SK-N-DZ (cell line): ENCODE data around the gene ARHGEF10L.
A peak's percentile ranks its signal among the peaks of the same experiment; 100 is the strongest.

Source experiments
- DNase-seq: peaks from one replicate; pipeline ENCODE4 v3.0.0-alpha.2; 2015; ENCODE audit warnings: low spot score

Gene ARHGEF10L

DNA sequence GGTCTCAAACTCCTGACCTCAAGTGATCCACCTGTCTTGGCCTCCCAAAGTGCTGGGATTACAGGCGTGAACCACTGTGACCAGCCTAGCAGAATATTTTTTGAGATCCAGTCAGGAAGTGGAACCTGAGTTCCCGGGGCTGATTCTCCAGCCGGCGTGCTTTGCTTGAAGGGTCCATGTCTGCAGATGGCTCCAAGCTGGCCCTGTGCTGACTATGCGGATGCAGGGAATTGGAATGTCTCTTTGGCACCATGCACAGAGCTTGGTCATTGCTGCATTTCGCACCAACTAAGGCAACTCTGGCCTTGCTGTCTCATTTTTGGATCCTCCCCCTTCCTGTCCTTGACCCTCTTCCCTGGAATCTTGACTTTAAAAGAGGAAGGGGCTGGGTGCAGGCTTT, 28.1 kb downstream of the ARHGEF10L start:
- DNase-seq, result no peak

GRCh38 chr1:17568014-17568900, 28.8 kb downstream of the ARHGEF10L start:
- DNase-seq, result no peak

DNA sequence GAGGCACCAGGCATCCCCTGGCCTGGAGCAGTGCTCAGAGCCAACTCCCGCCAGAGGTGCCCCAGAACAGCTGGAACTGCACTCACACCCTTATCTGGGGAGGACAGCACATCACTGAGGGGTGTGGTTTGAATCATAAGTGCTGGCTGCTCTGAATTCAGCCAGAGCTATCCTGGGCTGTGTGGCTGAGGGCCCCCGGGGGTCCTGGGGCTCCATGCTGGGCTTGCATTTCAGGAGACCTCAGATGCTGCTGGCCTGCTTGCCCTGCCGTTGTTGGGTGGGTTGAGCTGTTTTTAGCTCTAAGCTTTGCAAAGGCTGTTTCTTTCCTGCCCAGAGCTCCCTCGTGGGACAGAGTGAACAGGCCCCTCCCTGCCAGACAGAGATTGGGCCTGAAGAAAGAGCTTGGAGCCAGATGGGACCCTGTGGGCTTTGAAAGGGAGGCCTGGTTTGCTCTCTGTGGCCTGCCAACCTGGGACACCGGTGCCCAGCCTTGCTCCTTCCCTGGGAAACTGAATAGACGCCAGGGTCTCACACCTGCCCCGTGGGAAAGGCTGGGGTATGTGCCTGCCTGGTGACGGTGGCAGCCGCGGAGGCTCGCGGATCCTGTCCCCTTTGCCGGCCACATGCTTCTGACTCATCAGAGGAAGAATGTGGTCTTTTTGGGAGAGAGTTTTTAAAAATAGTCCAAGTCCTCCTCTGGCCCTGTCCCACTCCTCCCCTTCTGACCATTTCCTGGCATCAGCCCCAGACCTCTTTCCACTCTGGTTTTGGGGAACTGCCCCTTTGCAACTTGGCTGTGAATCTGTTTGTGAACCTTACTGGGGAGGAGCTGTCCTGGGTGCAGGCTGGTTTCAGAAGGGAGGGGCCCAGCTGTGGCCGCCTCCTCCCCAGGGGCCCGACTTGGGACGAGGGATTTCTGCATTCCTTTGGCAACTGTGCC, 30.0 kb downstream of the ARHGEF10L start:
- no peak for DNase-seq

GRCh38 chr1:17570228-17570627, 30.7 kb downstream of the ARHGEF10L start:
- no peak for DNase-seq

DNA sequence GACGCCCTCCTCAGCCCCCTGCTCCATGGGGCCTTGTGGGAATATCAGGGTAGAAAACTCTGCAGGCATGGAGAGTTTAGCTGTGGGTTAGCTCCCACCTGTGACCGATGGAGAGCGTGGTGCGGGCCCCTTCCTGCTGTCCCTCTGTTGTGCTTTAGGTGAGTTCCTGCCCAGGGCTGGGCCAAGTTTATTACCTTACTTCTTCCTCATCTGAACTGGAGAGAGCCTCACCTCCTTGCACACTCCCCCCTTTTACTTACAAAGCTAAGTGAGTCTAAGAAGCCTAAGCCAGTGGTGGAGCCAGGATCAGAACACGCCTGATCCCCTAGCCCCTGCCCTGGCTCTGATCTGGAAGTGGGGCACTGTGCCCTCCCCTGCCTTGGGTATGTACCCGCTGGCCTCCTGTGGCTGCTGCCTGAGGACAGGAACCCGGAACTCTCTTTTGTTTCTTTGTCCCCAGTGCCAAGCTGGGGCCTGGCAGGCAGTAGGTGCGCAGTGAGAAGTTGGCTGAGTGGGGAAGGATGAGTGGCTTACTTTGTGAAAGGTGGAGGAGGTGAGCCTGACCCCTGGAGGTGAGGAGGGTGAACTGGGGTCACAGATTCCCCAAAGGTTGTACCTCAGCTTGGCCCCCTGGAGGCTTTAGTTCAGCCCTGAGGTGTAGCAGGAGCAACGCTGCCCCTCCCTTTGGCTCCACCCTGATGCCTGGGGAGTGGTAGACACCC, 32.9 kb downstream of the ARHGEF10L start:
- DNase-seq, result no peak

DNA sequence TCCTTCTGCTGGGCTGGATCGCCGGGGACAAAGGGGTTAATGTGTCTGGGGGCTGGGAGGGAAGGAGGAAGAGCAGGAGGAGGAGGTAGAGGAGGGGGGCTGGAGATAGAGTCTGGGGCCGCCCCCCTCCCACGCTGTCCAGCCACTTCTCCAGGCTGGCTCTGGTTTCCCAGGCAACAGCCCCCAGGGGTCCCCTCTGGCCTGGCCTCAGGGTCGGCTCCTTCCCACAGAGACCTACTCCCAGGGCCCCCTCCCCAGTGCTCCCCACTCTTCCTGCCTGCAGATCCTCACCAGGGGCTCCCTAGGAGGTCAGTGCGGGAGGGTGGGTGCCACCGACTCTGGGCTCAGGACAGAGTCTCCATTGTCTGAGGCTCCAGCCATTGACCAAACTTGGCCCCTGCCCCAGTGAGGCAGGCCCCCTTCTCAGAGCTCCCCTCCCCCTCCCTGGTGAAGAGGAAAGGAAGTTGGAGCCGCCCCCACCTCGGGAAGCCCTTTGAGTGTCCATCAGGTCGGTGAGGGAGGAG, 34.1 kb downstream of the ARHGEF10L start:
- DNase-seq, result no peak

- peak; percentile 23 for DNase-seq
Observed at GRCh38 chr1:17574516-17574915, 35.0 kb downstream of the ARHGEF10L start.

- no peak for DNase-seq
Observed at GRCh38 chr1:17575797-17576518, 36.5 kb downstream of the ARHGEF10L start.

DNA sequence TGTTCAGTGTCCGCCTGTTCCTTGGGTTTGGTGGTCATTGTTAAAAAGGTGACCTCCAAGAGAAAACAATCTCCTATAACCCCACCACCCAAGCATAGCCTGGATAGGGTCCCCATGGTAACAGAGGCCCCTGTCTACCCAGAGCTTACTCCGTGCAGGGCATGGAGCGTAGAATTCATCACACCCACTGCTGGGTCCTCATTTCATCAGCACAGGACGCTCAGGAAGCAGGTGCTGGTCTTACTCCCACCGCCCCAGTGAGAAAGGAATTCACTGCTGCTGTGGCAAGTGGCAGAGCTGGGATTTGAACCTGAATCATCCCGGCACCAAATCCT, 37.0 kb downstream of the ARHGEF10L start:
- no peak for DNase-seq

- DNase-seq, result no peak
Observed at GRCh38 chr1:17577907-17578297, 38.4 kb downstream of the ARHGEF10L start.

GRCh38 chr1:17579951-17580939, 40.7 kb downstream of the ARHGEF10L start:
- no peak for DNase-seq

DNA sequence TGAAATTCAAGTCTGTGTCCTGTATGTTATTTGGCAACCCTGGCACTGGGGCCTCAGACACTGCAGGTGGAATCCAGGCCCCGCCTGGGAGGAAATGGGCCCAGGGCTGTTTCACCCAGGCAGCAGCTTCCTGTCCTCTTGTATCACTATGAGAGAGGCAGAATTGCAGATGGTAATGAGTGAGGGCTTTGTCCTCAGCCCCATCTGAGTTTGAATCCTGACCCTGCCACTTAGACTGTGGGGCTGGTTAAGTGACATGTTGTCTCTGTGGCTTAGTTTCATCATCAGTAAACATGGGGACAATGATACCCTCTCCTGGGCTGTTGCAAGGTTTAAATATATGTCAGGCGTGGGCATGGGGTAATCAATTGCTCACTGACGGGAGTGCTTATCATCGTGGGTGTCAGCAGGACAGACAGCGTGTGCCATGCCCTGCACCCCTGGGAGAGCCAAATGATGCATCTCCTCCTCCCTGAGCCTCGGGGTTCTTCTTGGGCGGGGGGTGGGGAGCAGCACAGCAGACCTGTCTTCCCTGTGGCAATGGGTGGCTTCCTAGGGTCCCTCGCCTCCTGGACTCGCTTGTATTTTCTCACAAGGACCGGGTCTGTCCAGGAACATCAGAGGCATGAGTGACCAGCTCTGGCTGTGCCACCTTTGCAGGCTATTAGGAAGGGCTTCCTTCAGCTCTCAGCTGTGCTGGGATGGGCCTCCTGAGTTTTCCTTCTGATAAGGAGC, 42.1 kb downstream of the ARHGEF10L start:
- DNase-seq, result no peak

- DNase-seq, result no peak
Observed at GRCh38 chr1:17582124-17582774, 42.8 kb downstream of the ARHGEF10L start.

DNA sequence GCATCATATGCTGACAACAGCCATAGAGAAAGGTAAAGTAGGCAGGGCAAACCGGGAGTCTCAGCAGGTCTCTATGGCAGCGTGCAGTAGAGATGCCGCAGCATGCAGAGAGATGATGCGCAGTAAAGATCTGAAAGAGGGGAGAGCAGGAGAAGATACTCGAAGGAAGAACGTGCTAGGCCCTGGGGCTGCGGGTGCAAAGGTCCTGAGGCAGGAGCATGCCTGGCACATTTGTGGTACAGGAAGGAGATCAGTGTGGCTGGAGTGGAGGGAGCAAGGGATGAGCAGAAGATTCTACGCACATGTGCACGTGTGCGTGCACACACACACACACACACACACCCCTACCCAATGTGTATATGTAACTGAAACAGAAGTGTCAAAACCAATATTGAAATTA, 45.0 kb downstream of the ARHGEF10L start:
- no peak for DNase-seq

GRCh38 chr1:17585266-17585987, 45.9 kb downstream of the ARHGEF10L start:
- no peak for DNase-seq

- DNase-seq, result no peak
Observed at GRCh38 chr1:17586172-17586964, 46.9 kb downstream of the ARHGEF10L start.

- no peak for DNase-seq
Observed at GRCh38 chr1:17587693-17588047, 48.2 kb downstream of the ARHGEF10L start.
